Fibroblast of skin of right biceps (primary cell): Measurements from ENCODE around the gene C8A.

Experiments
- DNase-seq: peaks from one replicate; pipeline ENCODE4 v3.0.0-alpha.2; 2013

The C8A gene

GRCh38 chr1:56838759-56839158 is 15.8 kb upstream of the C8A start:
- DNase-seq, result peak; percentile 58

- DNase-seq, result no peak
These were observed 11.1 kb upstream of the C8A start for GRCh38 chr1:56843544-56843943.

GRCh38 chr1:56844545-56845136 is 10.0 kb upstream of the C8A start:
- DNase-seq, result no peak

GRCh38 chr1:56845343-56845742 is 9.3 kb upstream of the C8A start:
- no peak for DNase-seq

GRCh38 chr1:56849750-56850149 is 4.8 kb upstream of the C8A start:
- no peak for DNase-seq

GRCh38 chr1:56850411-56850810 is 4.2 kb upstream of the C8A start:
- no peak for DNase-seq

GRCh38 chr1:56850922-56851321 is 3.7 kb upstream of the C8A start:
- no peak for DNase-seq

GRCh38 chr1:56852476-56852875 is 2.1 kb upstream of the C8A start:
- peak; percentile 37 for DNase-seq

- no peak for DNase-seq
These were observed 593 bp downstream of the C8A start for GRCh38 chr1:56855190-56855589.

GRCh38 chr1:56856186-56856585 is 1.6 kb downstream of the C8A start:
- no peak for DNase-seq

GRCh38 chr1:56859287-56859686 is 4.7 kb downstream of the C8A start:
- DNase-seq, result no peak

GRCh38 chr1:56863265-56863992 is 8.8 kb downstream of the C8A start:
- no peak for DNase-seq

GRCh38 chr1:56864430-56864829 is 9.8 kb downstream of the C8A start:
- DNase-seq, result peak; percentile 54

- peak; percentile 94 for DNase-seq
These were observed 12.1 kb downstream of the C8A start for GRCh38 chr1:56866656-56867055.

- no peak for DNase-seq
These were observed 12.9 kb downstream of the C8A start for GRCh38 chr1:56867491-56867890.

- DNase-seq, result peak; percentile 39
These were observed 14.2 kb downstream of the C8A start for GRCh38 chr1:56868761-56869160.

GRCh38 chr1:56872597-56872996 is 18.0 kb downstream of the C8A start:
- DNase-seq, result peak; percentile 67

GRCh38 chr1:56873213-56873612 is 18.6 kb downstream of the C8A start:
- DNase-seq, result no peak

GRCh38 chr1:56874689-56875088 is 20.1 kb downstream of the C8A start:
- no peak for DNase-seq

- DNase-seq, result peak; percentile 64
These were observed 23.4 kb downstream of the C8A start for GRCh38 chr1:56877973-56878372.

GRCh38 chr1:56880774-56881173 is 26.2 kb downstream of the C8A start:
- DNase-seq, result no peak

- DNase-seq, result no peak
These were observed 26.8 kb downstream of the C8A start for GRCh38 chr1:56881417-56881816.

GRCh38 chr1:56890229-56890628 is 35.6 kb downstream of the C8A start:
- no peak for DNase-seq

- DNase-seq, result no peak
These were observed 39.4 kb downstream of the C8A start for GRCh38 chr1:56894014-56894413.
